CD4-positive, alpha-beta memory T cell (primary cell): ENCODE data around the gene NECTIN2. TPM values are rescaled to one million over a fixed set of nuclear protein-coding genes. Genes with fewer than 3 reads are reported as not detected.
A peak's percentile ranks its signal among the peaks of the same experiment; 100 is the strongest.
"Not testable (repeated sequence)": the region's sequence is repeated elsewhere in the genome, so short reads cannot be mapped to it uniquely, and the experiment has no call there.

Experiments used
- CTCF ChIA-PET: fragments of 350-600 bp; sonication (Branson Sonifier 250); formaldehyde crosslinking; loops from one replicate; lab custom pipeline; 2021; ENCODE audit warnings: inconsistent platforms; ENCODE audit not compliant: partially characterized antibody; lab: Charles Lee
- POLR2A ChIA-PET: fragments of 350-600 bp; sonication (Branson Sonifier 250); formaldehyde crosslinking; loops from one replicate; lab custom pipeline; 2021; ENCODE audit not compliant: partially characterized antibody; lab: Charles Lee
- DNase-seq, 5 donors: peaks; one replicate each; pipeline versions ENCODE4 v3.0.0 to v3.0.0-alpha.2; 2020 to 2022; ENCODE audit warnings: mixed read lengths in 1 of 5
- H3K27ac ChIP-seq: one replicate; pipeline ENCODE4 v1.7.0; 2013; ENCODE audit warnings: low read depth, low read length
- H3K27me3 ChIP-seq: 2 replicates; pipeline ENCODE4 v1.7.0; 2013; ENCODE audit warnings: mild to moderate bottlenecking, low read length, moderate library complexity; ENCODE audit not compliant: insufficient read depth
- H3K36me3 ChIP-seq: 2 replicates; pipeline ENCODE4 v1.7.0; 2013; ENCODE audit warnings: mild to moderate bottlenecking, low read length, moderate library complexity; ENCODE audit not compliant: insufficient read depth
- H3K4me1 ChIP-seq: 2 replicates; pipeline ENCODE4 v1.7.0; 2013; ENCODE audit warnings: mild to moderate bottlenecking, low read length, moderate library complexity; ENCODE audit not compliant: insufficient read depth
- H3K4me3 ChIP-seq, 2 donors: one replicate each; pipeline ENCODE4 v1.7.0; 2013; ENCODE audit warnings: low read length in 2 of 2, mild to moderate bottlenecking in 1 of 2
- H3K9me3 ChIP-seq, 2 donors: one replicate each; pipeline ENCODE4 v1.7.0; 2013; ENCODE audit warnings: low read length in 2 of 2, control low read depth in 1 of 2; ENCODE audit not compliant: control insufficient read depth in 1 of 2
- H3K27ac Mint-ChIP-seq, 7 donors: one replicate each; pipeline ENCODE4 v1.8.0; 2020 to 2021; ENCODE audit warnings: mixed read lengths in 7 of 7, mild to moderate bottlenecking in 6 of 7, inconsistent platforms in 3 of 7, moderate library complexity in 3 of 7
- H3K27me3 Mint-ChIP-seq, 2 donors: one replicate each; pipeline ENCODE4 v1.8.0; 2020 to 2021; ENCODE audit warnings: mixed read lengths in 2 of 2
- H3K36me3 Mint-ChIP-seq, 2 donors: one replicate each; pipeline ENCODE4 v1.8.0; 2020 to 2021; ENCODE audit warnings: mixed read lengths in 2 of 2, inconsistent platforms in 1 of 2, mild to moderate bottlenecking in 1 of 2
- H3K4me1 Mint-ChIP-seq, 4 donors: one replicate each; pipeline ENCODE4 v1.8.0; 2020 to 2021; ENCODE audit warnings: mixed read lengths in 4 of 4, mild to moderate bottlenecking in 1 of 4
- H3K4me3 Mint-ChIP-seq, 8 donors: one replicate each; pipeline ENCODE4 v1.8.0; 2020 to 2021; ENCODE audit warnings: mixed read lengths in 8 of 8, mild to moderate bottlenecking in 7 of 8, moderate library complexity in 6 of 8, inconsistent platforms in 3 of 8
- H3K9me3 Mint-ChIP-seq, 8 donors: one replicate each; pipeline ENCODE4 v1.8.0; 2020 to 2021; ENCODE audit warnings: mixed read lengths in 8 of 8, mild to moderate bottlenecking in 5 of 8, inconsistent platforms in 3 of 8, moderate library complexity in 1 of 8
- intact Hi-C: fragments of 100-400 bp; cut with micrococcal nuclease; formaldehyde crosslinking; loops from one replicate; pipeline ENCODE4 v1.15.1; 2023
- polyA plus RNA-seq, 2 donors: library from polyadenylated mRNA; unstranded; fragments of 300-500 nt; fragmentation: Illumina TruSeq; gene quantifications; one replicate each; pipeline ENCODE4 v1.2.3, GENCODE V29; 2021
- total RNA-seq, 2 experiments: library from RNA; stranded (reverse); gene quantifications; one replicate each; pipeline ENCODE4 v1.2.3, GENCODE V29; 2021

The NECTIN2 gene
- total and polyA plus RNA-seq, 4 experiments from 2014 or later: 0.11 to 1.7 (median 0.84) TPM; not detected in 1

DNA sequence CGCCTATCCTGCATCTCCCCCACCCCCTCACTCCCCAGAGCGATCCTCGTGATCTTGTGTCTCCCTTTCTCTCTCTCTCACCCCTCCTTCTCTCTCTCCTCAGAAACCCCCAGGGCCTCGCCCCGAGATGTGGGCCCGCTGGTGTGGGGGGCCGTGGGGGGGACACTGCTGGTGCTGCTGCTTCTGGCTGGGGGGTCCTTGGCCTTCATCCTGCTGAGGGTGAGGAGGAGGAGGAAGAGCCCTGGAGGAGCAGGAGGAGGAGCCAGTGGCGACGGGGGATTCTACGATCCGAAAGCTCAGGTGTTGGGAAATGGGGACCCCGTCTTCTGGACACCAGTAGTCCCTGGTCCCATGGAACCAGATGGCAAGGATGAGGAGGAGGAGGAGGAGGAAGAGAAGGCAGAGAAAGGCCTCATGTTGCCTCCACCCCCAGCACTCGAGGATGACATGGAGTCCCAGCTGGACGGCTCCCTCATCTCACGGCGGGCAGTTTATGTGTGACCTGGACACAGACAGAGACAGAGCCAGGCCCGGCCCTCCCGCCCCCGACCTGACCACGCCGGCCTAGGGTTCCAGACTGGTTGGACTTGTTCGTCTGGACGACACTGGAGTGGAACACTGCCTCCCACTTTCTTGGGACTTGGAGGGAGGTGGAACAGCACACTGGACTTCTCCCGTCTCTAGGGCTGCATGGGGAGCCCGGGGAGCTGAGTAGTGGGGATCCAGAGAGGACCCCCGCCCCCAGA lies 32.2 kb downstream of the NECTIN2 start:
- Histone ChIP-seq H3K4me1 (peaks cover 7% of the 10 kb centered on the region), H3K9me3 (no peaks in the 10 kb centered on the region), H3K4me3 (no peak overlapping the region), H3K27me3 (no peaks in the 10 kb centered on the region), H3K36me3 (no peaks in the 10 kb centered on the region), H3K27ac (no peak overlapping the region)
- Mint-ChIP-seq H3K27ac (no peak overlapping the region), H3K4me3 (no peak overlapping the region), H3K9me3 (no peaks in the 10 kb centered on the region), H3K36me3 (no peaks in the 10 kb centered on the region), H3K27me3 (peaks cover 0 to 4% of the 10 kb centered on the region in 2 donors), H3K4me1 (peaks cover 3 to 16% (median 11%) of the 10 kb centered on the region in 4 donors)
- intact Hi-C loops: no loop called here
- ChIA-PET CTCF (no interaction called here), POLR2A (no interaction called here)
- no peak for DNase-seq

DNA sequence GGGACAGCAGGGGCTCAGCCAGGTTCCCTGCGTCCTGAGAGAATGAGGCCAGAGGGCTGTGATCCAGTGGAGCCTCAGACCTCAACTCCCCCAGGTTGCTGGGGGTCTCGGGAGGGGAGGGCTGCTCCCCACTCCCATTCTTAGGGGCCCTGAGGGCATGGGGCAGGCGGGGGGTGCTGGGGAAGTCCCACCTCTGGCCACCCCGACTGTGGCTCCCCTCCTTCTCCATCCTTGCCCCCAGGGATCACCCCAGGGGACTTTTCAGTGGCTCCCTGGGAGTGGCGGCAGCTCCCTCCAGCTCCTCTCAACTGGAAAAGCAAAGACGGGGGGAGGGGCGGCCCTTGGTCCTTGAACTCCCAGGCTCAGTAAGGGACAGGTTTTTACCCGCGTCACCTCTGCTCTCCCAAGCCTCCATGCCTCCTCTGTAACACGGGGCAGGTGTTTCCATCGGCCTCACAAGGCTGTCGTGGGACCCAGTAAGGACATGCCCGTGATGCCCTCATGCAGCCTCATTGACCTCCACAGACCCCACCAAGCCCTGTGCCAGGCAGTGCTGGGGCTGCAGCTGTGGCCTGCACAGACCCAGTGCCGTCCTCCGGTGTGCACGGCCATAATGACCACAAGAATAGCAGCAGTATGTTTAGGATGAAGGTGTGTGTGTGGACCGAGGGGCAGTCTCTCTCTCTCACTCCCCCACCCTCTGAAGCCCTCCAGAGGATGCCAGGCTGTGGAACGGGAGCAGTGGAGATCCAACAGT lies 33.4 kb downstream of the NECTIN2 start:
- CTCF ChIA-PET: no interaction called here
- H3K27ac ChIP-seq: no peak overlapping the region
- H3K9me3 Mint-ChIP-seq: no peaks in the 10 kb centered on the region
- peak overlapping the region in 1 of 7 donors; percentile 42 for H3K27ac Mint-ChIP-seq
- POLR2A ChIA-PET: no interaction called here
- H3K4me1 Mint-ChIP-seq: peaks cover 3 to 16% (median 11%) of the 10 kb centered on the region in 4 donors
- H3K27me3 ChIP-seq: no peaks in the 10 kb centered on the region
- no peaks in the 10 kb centered on the region for H3K36me3 ChIP-seq
- peaks cover 0 to 4% of the 10 kb centered on the region in 2 donors for H3K27me3 Mint-ChIP-seq
- peaks cover 7% of the 10 kb centered on the region for H3K4me1 ChIP-seq
- DNase-seq: no peak
- no peak overlapping the region for H3K4me3 Mint-ChIP-seq
- intact Hi-C loops: no loop called here
- H3K9me3 ChIP-seq: no peaks in the 10 kb centered on the region
- H3K36me3 Mint-ChIP-seq: no peaks in the 10 kb centered on the region
- H3K4me3 ChIP-seq: no peak overlapping the region

DNA sequence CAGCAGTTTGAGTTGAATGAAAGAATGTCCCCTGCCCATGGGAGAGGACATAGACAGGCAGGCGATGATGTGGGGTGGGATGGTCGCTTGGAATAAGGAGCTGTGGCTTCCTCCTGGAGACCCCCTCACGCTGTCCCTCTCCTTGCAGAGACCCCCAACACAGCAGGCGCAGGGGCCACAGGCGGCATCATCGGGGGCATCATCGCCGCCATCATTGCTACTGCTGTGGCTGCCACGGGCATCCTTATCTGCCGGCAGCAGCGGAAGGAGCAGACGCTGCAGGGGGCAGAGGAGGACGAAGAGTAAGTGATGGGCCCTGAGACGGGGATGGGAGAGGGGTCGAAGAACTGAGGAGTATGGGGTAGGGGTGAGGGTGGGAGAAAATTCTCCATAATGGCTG lies 36.0 kb downstream of the NECTIN2 start:
- Mint-ChIP-seq H3K36me3 (no peaks in the 10 kb centered on the region), H3K4me1 (peaks cover 1 to 5% (median 4%) of the 10 kb centered on the region in 4 donors), H3K9me3 (no peaks in the 10 kb centered on the region), H3K27me3 (peaks cover 0 to 4% of the 10 kb centered on the region in 2 donors), H3K4me3 (no peak overlapping the region), H3K27ac (no peak overlapping the region)
- no peaks in the 10 kb centered on the region for H3K27me3 ChIP-seq
- H3K36me3 ChIP-seq: no peaks in the 10 kb centered on the region
- POLR2A ChIA-PET: no interaction called here
- no peak for DNase-seq
- no peaks in the 10 kb centered on the region for H3K9me3 ChIP-seq
- intact Hi-C loops: no loop called here
- no peak overlapping the region for H3K27ac ChIP-seq
- CTCF ChIA-PET: no interaction called here
- H3K4me3 ChIP-seq: no peak overlapping the region
- peaks cover 5% of the 10 kb centered on the region for H3K4me1 ChIP-seq

DNA sequence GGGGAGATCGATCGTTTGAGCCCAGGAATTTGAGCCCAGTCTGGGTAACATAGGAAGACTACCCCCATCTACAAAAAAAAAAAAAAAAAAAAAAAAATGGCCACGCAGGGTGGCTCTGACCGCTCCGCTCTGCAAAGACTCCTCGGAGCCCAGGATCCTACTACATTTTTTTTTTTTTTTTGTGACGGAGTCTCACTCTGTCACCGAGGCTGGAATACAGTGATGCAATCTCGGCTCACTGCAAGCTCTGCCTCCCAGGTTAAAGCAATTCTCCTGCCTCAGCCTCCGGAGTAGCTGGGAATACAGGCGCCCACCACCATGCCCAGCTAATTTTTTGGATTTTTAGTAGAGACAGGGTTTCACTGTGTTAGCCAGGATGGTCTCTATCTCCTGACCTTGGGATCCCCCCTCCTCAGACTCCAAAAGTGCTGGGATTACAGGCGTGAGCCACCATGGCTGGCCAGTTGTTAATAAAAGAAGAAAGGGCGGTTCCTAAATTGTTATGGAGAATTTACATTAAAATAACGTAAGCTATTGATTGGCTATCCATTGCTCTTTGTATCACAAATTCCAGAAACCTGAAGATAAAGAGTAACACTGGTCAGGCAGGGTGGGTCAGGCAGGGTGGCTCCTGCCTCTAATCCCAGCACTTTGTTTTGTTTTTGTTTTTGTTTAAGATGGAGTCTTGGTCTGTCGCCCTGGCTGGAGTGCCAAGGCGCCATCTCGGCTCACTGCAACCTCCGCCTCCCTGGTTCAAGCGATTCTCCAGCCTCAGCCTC lies 36.7 kb downstream of the NECTIN2 start:
- intact Hi-C loops, H3K27me3 ChIP-seq, DNase-seq, H3K27ac ChIP-seq, H3K36me3 ChIP-seq, H3K4me3 Mint-ChIP-seq, H3K36me3 Mint-ChIP-seq, H3K4me1 Mint-ChIP-seq, H3K9me3 Mint-ChIP-seq, POLR2A ChIA-PET, H3K4me1 ChIP-seq, H3K27ac Mint-ChIP-seq, H3K9me3 ChIP-seq, H3K4me3 ChIP-seq, CTCF ChIA-PET, H3K27me3 Mint-ChIP-seq: not testable (repeated sequence)

DNA sequence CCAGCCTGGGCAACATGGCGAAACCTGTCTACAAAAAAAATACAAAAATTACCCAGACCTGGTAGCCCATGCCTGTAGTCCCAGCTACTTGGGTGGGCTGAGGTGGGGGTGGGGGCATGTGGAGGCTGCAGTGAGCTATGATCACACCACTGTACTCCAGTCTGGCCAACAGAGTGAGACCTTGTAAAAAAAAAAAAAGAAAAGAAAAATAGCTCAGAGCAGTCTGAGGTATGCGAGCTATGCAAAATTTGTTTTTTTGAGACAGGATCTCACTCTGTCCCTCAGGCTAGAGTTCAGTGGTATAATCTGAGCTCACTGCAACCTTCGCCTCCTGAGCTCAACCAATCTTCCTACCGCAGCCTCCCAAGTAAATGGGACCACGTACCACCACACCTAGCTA lies 37.8 kb downstream of the NECTIN2 start:
- no peak overlapping the region for H3K4me3 ChIP-seq
- POLR2A ChIA-PET: no interaction called here
- no peaks in the 10 kb centered on the region for H3K9me3 Mint-ChIP-seq
- no peaks in the 10 kb centered on the region for H3K36me3 ChIP-seq
- no peaks in the 10 kb centered on the region for H3K27me3 ChIP-seq
- no peaks in the 10 kb centered on the region for H3K36me3 Mint-ChIP-seq
- H3K4me1 Mint-ChIP-seq: peaks cover 0 to 3% (median under 1%) of the 10 kb centered on the region in 4 donors
- H3K27ac ChIP-seq: no peak overlapping the region
- H3K4me1 ChIP-seq: no peaks in the 10 kb centered on the region
- peaks cover 0 to 2% of the 10 kb centered on the region in 2 donors for H3K27me3 Mint-ChIP-seq
- H3K4me3 Mint-ChIP-seq: no peak overlapping the region
- no peaks in the 10 kb centered on the region for H3K9me3 ChIP-seq
- CTCF ChIA-PET: interaction anchor here (1.0 kb wide), 1 partner anchor 100 kb away, joined by 3 read pairs; no protein-coding TSS in a partner anchor
- intact Hi-C loops: no loop called here
- H3K27ac Mint-ChIP-seq: no peak overlapping the region
- DNase-seq: no peak

DNA sequence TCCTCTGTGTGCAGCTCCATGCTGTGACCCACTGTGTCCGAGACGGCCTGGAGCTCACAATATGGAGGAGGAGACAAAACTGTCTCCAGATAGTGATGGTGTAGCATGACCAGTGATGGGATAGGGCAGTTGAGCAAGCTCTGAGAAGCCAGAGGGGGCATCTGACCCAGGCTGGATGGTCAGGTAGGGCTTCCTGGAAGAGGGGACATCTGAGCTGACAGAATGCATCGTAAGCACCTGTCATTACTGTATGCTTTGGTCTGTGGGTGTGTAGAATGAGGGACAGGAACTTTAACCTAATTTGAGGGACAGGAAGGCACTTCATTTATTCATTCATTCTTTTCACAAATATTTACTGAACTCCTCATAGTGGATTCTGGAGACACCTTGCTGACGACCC lies 38.5 kb downstream of the NECTIN2 start:
- Mint-ChIP-seq H3K4me1 (peaks cover 0 to 6% (median 4%) of the 10 kb centered on the region in 4 donors), H3K27me3 (peaks cover 0 to 2% of the 10 kb centered on the region in 2 donors), H3K9me3 (no peaks in the 10 kb centered on the region), H3K27ac (peak overlapping the region in 1 of 7 donors; percentile 50), H3K36me3 (no peaks in the 10 kb centered on the region), H3K4me3 (peak overlapping the region in 1 of 8 donors; percentile 41)
- H3K4me1 ChIP-seq: peaks cover 3% of the 10 kb centered on the region
- H3K4me3 ChIP-seq: no peak overlapping the region
- no peaks in the 10 kb centered on the region for H3K27me3 ChIP-seq
- H3K36me3 ChIP-seq: no peaks in the 10 kb centered on the region
- no peaks in the 10 kb centered on the region for H3K9me3 ChIP-seq
- no peak for DNase-seq
- POLR2A ChIA-PET: no interaction called here
- CTCF ChIA-PET: interaction anchor here (1.0 kb wide), 1 partner anchor 100 kb away, joined by 3 read pairs; no protein-coding TSS in a partner anchor
- H3K27ac ChIP-seq: no peak overlapping the region
- intact Hi-C loops: no loop called here

DNA sequence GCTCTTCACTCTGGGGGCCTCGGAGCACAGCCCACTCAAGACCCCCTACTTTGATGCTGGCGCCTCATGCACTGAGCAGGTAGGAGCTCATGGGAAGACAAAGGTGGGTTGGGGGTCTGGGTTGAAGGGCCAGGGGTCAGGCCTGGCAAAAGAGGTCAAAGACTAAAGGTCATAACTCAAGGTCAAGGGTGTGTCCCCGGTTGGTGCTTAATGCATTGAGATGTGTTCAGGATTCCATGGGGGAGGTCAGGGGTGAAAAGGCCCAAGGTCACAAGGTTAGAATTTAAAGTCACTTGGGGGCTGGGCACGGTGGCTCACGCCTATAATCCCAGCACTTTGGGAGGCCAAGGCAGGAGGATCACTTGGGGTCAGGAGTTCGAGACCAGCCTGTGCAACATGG lies 40.0 kb downstream of the NECTIN2 start:
- no peak for DNase-seq
- H3K9me3 ChIP-seq: no peaks in the 10 kb centered on the region
- H3K27me3 ChIP-seq: no peaks in the 10 kb centered on the region
- no peak overlapping the region for H3K4me3 Mint-ChIP-seq
- H3K4me1 Mint-ChIP-seq: peaks cover 7 to 15% (median 12%) of the 10 kb centered on the region in 4 donors
- no peak overlapping the region for H3K4me3 ChIP-seq
- ChIA-PET POLR2A (no interaction called here), CTCF (interaction anchor here (0.7 kb wide), 1 partner anchor 17 kb away, joined by 3 read pairs; no protein-coding TSS in a partner anchor)
- H3K4me1 ChIP-seq: peaks cover 10% of the 10 kb centered on the region
- no peak overlapping the region for H3K27ac ChIP-seq
- no peak overlapping the region for H3K27ac Mint-ChIP-seq
- H3K9me3 Mint-ChIP-seq: peaks cover 0 to 6% (median 0%) of the 10 kb centered on the region in 8 donors
- peaks cover 0 to 5% of the 10 kb centered on the region in 2 donors for H3K36me3 Mint-ChIP-seq
- no peaks in the 10 kb centered on the region for H3K36me3 ChIP-seq
- intact Hi-C loops: no loop called here
- H3K27me3 Mint-ChIP-seq: no peaks in the 10 kb centered on the region
